KMS-11 (cell line): ENCODE data around the gene TRAPPC6A.

Experiments used
- H2AFZ ChIP-seq: fragments of 200-600 bp; sonication (generic); 2 replicates; pipeline ENCODE4 v1.6.1; 2016; ENCODE audit warnings: antibody characterized with exemption, mixed run types, low read depth
- H3K27ac ChIP-seq: fragments of 200-600 bp; sonication (generic); 2 replicates; pipeline ENCODE4 v1.6.1; 2016; ENCODE audit warnings: mild to moderate bottlenecking, mixed run types
- H3K27me3 ChIP-seq: fragments of 200-600 bp; sonication (generic); 2 replicates; pipeline ENCODE4 v1.6.1; 2017; ENCODE audit warnings: mild to moderate bottlenecking, low read depth, mixed run types, moderate library complexity; ENCODE audit not compliant: insufficient read depth
- H3K36me3 ChIP-seq: fragments of 200-600 bp; sonication (generic); 2 replicates; pipeline ENCODE4 v1.6.1; 2017; ENCODE audit warnings: mild to moderate bottlenecking, mixed run types; ENCODE audit not compliant: insufficient read depth
- H3K4me1 ChIP-seq: fragments of 200-600 bp; sonication (generic); 2 replicates; pipeline ENCODE4 v1.6.1; 2016; ENCODE audit warnings: mild to moderate bottlenecking, low read depth, mixed run types; ENCODE audit not compliant: poor library complexity, severe bottlenecking
- H3K4me2 ChIP-seq: fragments of 200-600 bp; sonication (generic); 2 replicates; pipeline ENCODE4 v1.7.0; 2016; ENCODE audit warnings: mild to moderate bottlenecking, mixed run types
- H3K4me3 ChIP-seq: fragments of 200-600 bp; sonication (generic); IDR thresholded peaks from 2 replicates; pipeline ENCODE4 v1.6.1; 2017; ENCODE audit warnings: low read depth, low read length, mixed read lengths; ENCODE audit not compliant: insufficient read depth
- H3K79me2 ChIP-seq: fragments of 200-600 bp; sonication (generic); 2 replicates; pipeline ENCODE4 v1.6.1; 2016; ENCODE audit warnings: low read depth, mixed run types; ENCODE audit not compliant: insufficient read depth
- H3K9ac ChIP-seq: fragments of 200-600 bp; sonication (generic); 2 replicates; pipeline ENCODE4 v1.6.1; 2016; ENCODE audit warnings: mild to moderate bottlenecking, mixed run types
- H4K20me1 ChIP-seq: fragments of 200-600 bp; sonication (generic); 2 replicates; pipeline ENCODE4 v1.6.1; 2016; ENCODE audit warnings: mild to moderate bottlenecking, mixed run types; ENCODE audit not compliant: insufficient read depth
- CTCF ChIP-seq: fragments of 200-600 bp; sonication (generic); conservative IDR thresholded peaks from 2 replicates; pipeline ENCODE4 v1.6.1; 2017; ENCODE audit warnings: low read depth, mild to moderate bottlenecking, antibody characterized with exemption, low read length, moderate library complexity, mixed read lengths

Gene TRAPPC6A

GRCh38 chr19:45113628-45114027 is 64.4 kb downstream of the TRAPPC6A start:
- Histone ChIP-seq H3K79me2 (peaks cover 67% of the 10 kb centered on the region), H2AFZ (no peak overlapping the region), H3K27ac (no peak overlapping the region), H4K20me1 (0 out of 2 replicates have a peak, but pooled peaks cover 3% of the 10 kb centered on the region), H3K36me3 (no peaks in the 10 kb centered on the region), H3K4me2 (no peak overlapping the region), H3K27me3 (no peaks in the 10 kb centered on the region), H3K4me1 (peaks cover 66% of the 10 kb centered on the region), H3K4me3 (no peak overlapping the region), H3K9ac (no peak overlapping the region)
- no peak for TF ChIP-seq CTCF
